Kidney tubule cell (primary cell): ENCODE measurements around the gene SLC35F2.
"Not testable (repeated sequence)": the region's sequence is repeated elsewhere in the genome, so short reads cannot be mapped to it uniquely, and the experiment has no call there.

ENCODE experiments used
- DNase-seq: peaks from one replicate; pipeline ENCODE4 v3.0.0-alpha.2; 2018; ENCODE audit warnings: low spot score

SLC35F2 gene

GRCh38 chr11:107789767-107790166, 68.8 kb downstream of the SLC35F2 start:
- DNase-seq, result no peak

DNA sequence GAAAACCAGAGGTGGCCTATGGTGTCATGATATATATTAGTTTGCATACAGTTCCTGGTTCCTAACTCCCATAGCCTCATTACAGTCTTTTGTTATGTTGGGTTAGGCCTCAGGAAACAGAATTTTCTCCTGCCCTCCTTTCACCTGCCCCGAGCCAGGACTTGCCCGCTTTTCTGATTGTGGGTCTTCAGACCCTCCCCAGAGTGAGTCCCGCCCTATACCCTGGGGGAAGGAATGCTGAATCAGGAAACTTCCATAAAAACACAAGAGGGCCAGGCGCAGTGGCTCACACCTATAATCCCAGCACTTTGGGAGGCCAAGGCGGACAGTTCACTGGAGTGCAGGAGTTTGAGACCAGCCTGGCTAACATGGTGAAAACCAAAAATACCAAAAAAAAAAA, 70.9 kb downstream of the SLC35F2 start:
- no peak for DNase-seq

DNA sequence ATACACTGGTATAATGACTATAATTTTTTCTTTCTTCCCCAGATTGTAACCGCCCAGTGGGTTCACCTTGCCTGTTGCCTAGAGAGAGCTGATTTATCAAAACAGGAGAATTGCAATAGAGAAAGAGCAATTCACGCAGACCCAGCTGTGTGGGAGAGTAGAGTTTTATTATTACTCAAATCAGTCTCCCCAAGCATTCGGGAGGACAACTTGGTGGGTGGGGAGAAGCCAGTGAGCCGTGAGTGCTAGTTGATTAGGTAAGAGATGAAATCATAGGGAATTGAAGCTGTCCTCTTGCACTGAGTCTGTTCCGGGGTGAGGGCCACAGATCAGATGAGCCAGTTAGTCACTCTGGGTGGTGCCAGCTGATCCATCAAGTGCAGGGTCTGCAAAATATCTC, 73.2 kb downstream of the SLC35F2 start:
- DNase-seq, result peak; percentile 89

GRCh38 chr11:107783121-107783520, 75.5 kb downstream of the SLC35F2 start:
- no peak for DNase-seq

DNA sequence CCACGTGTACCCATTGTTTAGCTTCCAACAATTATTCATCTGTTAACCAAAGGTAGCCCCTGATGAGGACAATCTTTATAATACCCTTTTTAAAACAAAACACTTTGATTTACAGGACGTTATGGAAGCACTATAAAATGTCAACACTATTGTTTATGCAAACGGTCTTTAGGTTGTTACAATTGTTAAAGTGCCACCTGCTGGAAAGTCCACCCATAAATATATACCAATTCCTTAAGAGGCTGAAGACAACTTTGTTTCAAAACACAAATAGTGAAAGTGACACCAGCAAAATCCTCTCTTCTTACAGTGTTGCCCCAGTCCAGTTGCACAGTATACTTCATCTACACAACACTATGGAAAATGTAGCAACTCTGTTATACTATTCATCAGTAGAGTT, 77.8 kb downstream of the SLC35F2 start:
- DNase-seq, result no peak

- DNase-seq, result no peak
Observed at GRCh38 chr11:107780136-107780535, 78.5 kb downstream of the SLC35F2 start.

DNA sequence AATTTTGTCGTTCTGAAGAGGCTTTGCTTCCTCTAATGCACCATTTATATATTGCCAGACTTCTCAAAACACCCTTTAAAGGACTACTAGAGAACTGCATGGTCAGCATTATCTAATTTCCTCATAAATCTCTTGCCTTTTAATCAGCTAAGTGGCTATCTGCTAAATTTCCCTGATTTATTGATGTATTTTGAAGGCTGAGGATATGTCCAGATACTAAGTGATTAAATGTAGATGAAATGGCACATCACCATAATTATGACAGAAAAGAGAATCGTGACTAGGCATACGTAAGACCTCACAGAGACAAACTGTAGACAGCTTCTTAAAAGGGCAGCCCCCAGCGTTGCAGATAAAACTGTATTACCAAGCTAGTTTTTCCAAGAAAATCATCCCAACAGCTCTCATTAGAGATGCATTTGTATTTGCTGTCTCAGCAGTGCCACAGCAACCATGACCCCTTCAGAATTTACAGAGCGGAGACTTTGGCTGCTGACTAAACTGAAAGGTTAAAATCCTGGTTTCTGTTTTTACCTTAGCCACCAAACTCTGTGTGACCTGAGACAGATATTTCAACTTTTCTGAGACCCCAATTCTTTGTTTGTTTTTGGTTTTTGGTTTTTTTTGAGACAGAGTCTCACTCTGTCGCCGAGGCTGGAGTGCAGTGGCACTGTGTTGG, 79.6 kb downstream of the SLC35F2 start:
- DNase-seq, result no peak

- DNase-seq, result no peak
Observed at GRCh38 chr11:107777110-107777509, 81.5 kb downstream of the SLC35F2 start.

DNA sequence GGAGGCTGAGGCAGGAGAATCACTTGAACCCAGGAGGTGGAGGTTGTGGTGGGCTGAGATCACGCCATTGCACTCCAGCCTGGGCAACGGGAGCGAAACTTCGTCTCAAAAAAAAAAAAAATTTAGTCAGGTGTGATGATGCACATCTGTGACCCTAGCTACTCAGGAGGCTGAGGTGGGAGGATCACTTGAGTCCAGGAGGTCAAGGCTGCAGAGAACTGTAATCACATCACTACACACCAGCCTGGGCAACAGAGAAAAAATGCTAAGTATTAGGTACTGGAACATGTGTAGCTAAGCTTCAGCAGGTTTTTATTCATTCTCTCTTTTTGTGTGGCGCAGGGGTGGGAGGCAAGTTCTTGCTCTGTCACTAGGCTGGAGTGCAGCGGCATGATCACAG, 82.5 kb downstream of the SLC35F2 start:
- no peak for DNase-seq

- DNase-seq, result peak; percentile 71
Observed at GRCh38 chr11:107770551-107770951, 88.0 kb downstream of the SLC35F2 start.

DNA sequence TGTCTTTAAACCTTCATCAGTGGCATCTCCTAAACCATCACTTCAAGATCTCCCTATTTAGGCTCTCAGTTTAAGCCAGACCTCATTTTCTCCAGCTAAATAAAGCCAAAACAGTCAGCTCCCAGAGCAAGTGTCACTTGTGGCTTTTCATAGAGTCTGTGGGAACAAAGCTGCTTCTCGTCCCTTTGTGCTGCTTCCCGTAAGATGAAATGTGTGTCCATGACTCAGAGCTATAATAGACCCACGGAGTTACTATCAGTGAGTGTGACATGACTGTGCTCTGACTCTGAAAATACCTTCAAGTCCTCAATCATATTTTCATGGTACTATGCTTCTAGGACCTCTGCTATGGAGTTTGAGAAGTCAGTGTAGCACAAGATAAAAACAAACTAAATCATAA, 89.4 kb downstream of the SLC35F2 start:
- peak; percentile 71 for DNase-seq

- DNase-seq, result not testable (repeated sequence)
Observed at GRCh38 chr11:107758719-107759355, 99.8 kb downstream of the SLC35F2 start.

- DNase-seq, result no peak
Observed at GRCh38 chr11:107757661-107758060, 100.9 kb downstream of the SLC35F2 start.

GRCh38 chr11:107756553-107756952, 102.0 kb downstream of the SLC35F2 start:
- DNase-seq, result no peak

GRCh38 chr11:107752949-107753822, 105.4 kb downstream of the SLC35F2 start:
- DNase-seq, result peak; percentile 59

GRCh38 chr11:107752508-107752907, 106.1 kb downstream of the SLC35F2 start:
- DNase-seq, result no peak

GRCh38 chr11:107751082-107751481, 107.5 kb downstream of the SLC35F2 start:
- no peak for DNase-seq

GRCh38 chr11:107750313-107750712, 108.3 kb downstream of the SLC35F2 start:
- no peak for DNase-seq

- no peak for DNase-seq
Observed at GRCh38 chr11:107747622-107748021, 111.0 kb downstream of the SLC35F2 start.

- no peak for DNase-seq
Observed at GRCh38 chr11:107744736-107745135, 113.9 kb downstream of the SLC35F2 start.

DNA sequence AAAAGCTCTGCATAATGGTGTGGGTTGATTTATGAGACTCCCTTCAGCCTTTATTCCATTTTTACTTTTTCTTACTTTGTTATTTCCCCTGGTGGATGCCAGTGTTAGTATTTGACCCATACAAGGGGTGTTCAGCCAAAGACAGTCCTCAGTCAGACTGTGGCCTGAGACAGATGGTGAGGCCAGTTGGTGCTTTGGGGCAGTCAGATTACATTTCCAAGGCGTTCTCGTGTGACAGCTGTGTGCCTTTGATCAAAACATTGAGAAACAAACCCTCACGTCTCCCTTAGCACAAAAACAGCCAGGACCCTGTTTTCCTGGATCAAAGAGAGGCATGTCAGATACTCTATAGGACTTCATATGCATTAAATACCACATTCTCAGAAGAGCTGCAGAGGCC, 115.4 kb downstream of the SLC35F2 start:
- DNase-seq, result no peak

DNA sequence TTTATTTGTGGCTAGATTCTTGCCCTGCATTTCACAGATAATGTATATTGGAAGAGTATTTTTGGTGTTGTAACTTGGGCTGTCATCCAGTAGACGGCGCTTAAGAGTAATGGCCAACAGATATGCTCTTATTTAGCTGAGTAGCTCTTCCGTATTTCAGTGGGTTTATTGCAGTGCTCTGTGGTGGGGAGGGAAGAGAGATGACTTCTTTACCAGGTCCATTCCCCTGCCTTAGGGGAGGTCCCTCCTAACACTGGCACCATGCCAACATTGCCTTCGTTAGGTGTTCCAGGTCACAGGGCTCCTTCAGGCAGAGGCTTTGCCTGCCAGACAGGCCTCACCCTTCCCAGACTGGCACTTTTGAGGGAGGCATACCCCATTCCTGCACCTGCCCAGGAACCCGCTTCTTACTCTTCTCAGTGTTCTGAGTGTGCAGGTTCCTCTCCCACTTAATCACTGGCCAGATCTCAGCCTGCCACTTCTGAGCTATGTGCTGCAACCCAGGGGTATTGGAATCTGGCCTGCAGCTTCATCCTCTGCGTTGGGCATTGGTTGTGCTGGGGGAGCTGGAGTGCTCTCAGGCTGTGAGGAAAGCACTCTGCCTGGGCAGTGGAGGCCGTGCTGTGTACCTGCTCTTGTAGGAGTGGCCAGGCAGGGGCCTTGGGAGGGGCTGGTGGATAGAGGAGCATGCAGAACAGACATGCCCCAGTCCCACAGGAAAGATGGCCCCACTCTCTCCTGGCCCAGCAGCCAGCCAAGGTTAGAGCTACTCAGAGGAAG, 117.4 kb downstream of the SLC35F2 start:
- peak; percentile 47 for DNase-seq
